ENCODE results near the gene HINT3. TPM values are rescaled to one million over a fixed set of nuclear protein-coding genes. Genes with fewer than 3 reads are reported as not detected.

HINT3 gene
- total and polyA plus RNA-seq, 2 experiments from 2014 or later, result 1.8 to 8.0 TPM

DNA sequence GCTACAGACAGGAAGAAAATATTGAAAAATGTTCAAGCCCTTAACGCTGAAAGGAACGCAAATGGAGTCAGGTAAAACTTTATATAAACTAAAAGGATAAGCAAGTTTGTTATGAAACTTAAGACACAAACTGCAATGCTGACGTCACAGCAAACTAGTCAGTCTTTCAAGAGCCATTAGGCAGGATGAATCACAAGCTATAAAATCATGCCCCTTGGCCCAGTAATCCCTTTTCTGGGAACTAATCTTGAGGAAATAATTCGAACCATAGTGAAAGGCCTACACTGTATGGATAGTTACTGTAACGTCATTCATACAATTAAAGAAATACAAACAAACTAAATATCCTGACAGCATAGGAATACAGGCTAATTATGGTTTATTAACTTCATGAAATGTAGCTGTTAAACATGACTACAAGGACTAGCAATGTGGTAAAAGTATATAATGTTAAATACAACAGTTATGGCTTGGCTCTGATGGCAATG, 42.7 kb upstream of the HINT3 start:
- Mint-ChIP-seq H3K4me3 (no peak overlapping the region), H3K4me1 (peaks cover 18% of the 10 kb centered on the region), H3K27me3 (ENCODE audit: insufficient read depth, low read depth, poor library complexity) (peaks cover 5% of the 10 kb centered on the region), H3K27ac (no peak overlapping the region), H3K36me3 (ENCODE audit: low read depth) (no peaks in the 10 kb centered on the region), H3K9me3 (no peaks in the 10 kb centered on the region)
- DNase-seq (ENCODE audit: low spot score) (no peak), ATAC-seq (no peak)
- no peak overlapping the region for H3K4me3 ChIP-seq
- H3K79me2 ChIP-seq (replicated peaks; ENCODE audit: insufficient read depth), result no peaks in the 10 kb centered on the region
- H2AFZ ChIP-seq, result no peak overlapping the region
- no peaks in the 10 kb centered on the region for H3F3A ChIP-seq (replicated peaks; ENCODE audit: low read depth)
- H4K20me1 ChIP-seq (replicated peaks; ENCODE audit: insufficient read depth), result no peaks in the 10 kb centered on the region
- H3K9me2 ChIP-seq (ENCODE audit: insufficient read depth), result no peaks in the 10 kb centered on the region
- H3K4me1 ChIP-seq (ENCODE audit: insufficient read depth), result peaks cover 17% of the 10 kb centered on the region
- no peak overlapping the region for H3K27ac ChIP-seq (ENCODE audit: low read depth)
- H3K4me2 ChIP-seq, result no peak overlapping the region
- H3K36me3 ChIP-seq (ENCODE audit: insufficient read depth), result no peaks in the 10 kb centered on the region
- H3K27me3 ChIP-seq (ENCODE audit: insufficient read depth), result no peaks in the 10 kb centered on the region
- no peak for TF ChIP-seq ZNF114 (CRISPR knock-in tag; IDR thresholded peaks at IDR 0.05)
- no peak for TF ChIP-seq POLR2AphosphoS5 (IDR thresholded peaks at IDR 0.05; ENCODE audit: low read depth)
- TF ChIP-seq STAT1 (IDR thresholded peaks at IDR 0.05; ENCODE audit: unreplicated experiment), result no peak
- TF ChIP-seq NANOG (IDR thresholded peaks at IDR 0.05; ENCODE audit: borderline replicate concordance), result no peak
- TF ChIP-seq EZH2 (IDR thresholded peaks at IDR 0.05; ENCODE audit: low read depth, unreplicated experiment), result no peak
- no peak for TF ChIP-seq ZNF331 (CRISPR knock-in tag; IDR thresholded peaks at IDR 0.05; ENCODE audit: low read depth)
- TF ChIP-seq CREB1 (CRISPR knock-in tag; IDR thresholded peaks at IDR 0.05; ENCODE audit: low read depth), result no peak
- TF ChIP-seq, protein P1, sequence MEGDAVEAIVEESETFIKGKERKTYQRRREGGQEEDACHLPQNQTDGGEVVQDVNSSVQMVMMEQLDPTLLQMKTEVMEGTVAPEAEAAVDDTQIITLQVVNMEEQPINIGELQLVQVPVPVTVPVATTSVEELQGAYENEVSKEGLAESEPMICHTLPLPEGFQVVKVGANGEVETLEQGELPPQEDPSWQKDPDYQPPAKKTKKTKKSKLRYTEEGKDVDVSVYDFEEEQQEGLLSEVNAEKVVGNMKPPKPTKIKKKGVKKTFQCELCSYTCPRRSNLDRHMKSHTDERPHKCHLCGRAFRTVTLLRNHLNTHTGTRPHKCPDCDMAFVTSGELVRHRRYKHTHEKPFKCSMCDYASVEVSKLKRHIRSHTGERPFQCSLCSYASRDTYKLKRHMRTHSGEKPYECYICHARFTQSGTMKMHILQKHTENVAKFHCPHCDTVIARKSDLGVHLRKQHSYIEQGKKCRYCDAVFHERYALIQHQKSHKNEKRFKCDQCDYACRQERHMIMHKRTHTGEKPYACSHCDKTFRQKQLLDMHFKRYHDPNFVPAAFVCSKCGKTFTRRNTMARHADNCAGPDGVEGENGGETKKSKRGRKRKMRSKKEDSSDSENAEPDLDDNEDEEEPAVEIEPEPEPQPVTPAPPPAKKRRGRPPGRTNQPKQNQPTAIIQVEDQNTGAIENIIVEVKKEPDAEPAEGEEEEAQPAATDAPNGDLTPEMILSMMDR (conservative IDR thresholded peaks at IDR 0.05; ENCODE audit: low read depth in 2 of 2), result no peak
- no peak for TF ChIP-seq EZH2phosphoT487 (IDR thresholded peaks at IDR 0.05; ENCODE audit: unreplicated experiment)
- TF ChIP-seq REST (IDR thresholded peaks at IDR 0.05; ENCODE audit: unreplicated experiment), result no peak
- no peak for TF ChIP-seq JUNB (IDR thresholded peaks at IDR 0.05; ENCODE audit: unreplicated experiment)
- TF ChIP-seq ZNF462 (CRISPR knock-in tag; IDR thresholded peaks at IDR 0.05), result no peak
- no peak for TF ChIP-seq ETS1 (IDR thresholded peaks at IDR 0.05)

All from GM23338 (cell line).